GM19240 (cell line): ENCODE results near the gene DBF4B.

ENCODE experiments used
- DNase-seq: peaks from one replicate; pipeline ENCODE4 v3.0.0; 2011; ENCODE audit warnings: low spot score; ENCODE audit not compliant: insufficient read length

Gene DBF4B

GRCh38 chr17:44776628-44777393, 68.3 kb downstream of the DBF4B start:
- DNase-seq = no peak

GRCh38 chr17:44777394-44778348, 69.2 kb downstream of the DBF4B start:
- DNase-seq = no peak

DNA sequence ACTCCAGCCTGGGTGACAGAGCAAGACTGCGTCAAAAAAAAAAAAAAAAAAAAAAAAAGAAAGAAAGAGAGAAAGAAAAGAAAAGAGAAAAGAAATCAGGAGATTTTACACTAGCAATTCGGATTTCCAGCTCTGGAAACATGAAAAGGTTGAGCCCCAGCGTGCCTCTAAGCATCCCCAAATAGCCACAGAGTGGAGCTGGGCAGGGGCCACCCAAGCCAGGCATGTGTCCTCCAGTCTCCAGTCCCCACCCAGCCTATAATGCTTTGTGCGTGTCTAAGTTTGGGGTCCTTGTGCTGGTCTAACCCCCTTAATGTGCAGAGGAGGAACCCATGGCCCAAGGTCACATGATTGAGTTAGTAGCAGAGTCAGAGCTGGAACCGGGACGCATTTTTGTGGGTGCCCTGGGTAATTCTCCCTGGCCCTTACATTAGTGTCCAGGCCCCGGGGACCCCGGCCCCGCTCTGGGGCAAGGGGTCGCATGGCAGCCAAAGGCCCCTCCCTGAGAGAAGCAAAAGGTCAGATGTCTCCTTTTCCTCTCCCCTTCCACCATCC, 70.3 kb downstream of the DBF4B start:
- DNase-seq = no peak

DNA sequence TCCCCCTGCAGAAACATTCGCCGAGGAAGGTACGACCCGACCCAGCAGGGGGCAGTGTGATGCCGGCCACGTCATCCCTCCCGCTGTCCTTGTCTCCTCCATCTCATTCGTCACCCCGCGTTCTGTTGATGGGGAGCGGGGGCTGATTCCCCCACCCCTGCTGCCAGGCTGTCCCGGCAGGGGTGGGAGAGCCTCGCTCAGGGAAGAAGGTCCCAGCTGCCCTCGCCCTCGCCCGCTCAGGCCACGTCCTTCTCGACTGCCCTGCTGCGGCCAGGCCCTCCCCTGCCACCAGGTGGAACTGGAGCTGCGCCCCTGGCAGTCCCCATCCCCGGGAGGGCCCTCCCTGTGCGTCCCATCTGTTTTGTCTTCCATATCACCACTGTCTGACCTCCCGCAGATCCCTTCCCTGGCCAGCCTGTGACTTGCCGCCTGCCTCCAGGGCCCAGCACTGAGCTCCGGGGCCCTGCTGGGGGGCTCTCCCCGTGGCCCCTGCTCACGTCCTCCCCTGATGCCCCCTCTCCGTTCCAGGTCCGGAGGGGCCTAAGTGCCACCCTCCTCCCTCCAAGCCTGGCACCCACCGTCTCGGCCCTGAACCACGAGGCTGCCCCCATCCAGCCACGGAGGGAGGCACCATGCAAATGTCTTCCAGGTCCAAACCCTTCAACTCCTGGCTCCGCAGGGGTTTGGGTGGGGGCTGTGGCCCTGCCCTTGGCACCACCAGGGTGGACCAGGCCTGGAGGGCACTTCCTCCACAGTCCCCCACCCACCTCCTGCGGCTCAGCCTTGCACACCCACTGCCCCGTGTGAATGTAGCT, 71.0 kb downstream of the DBF4B start:
- DNase-seq = peak; percentile 77

DNA sequence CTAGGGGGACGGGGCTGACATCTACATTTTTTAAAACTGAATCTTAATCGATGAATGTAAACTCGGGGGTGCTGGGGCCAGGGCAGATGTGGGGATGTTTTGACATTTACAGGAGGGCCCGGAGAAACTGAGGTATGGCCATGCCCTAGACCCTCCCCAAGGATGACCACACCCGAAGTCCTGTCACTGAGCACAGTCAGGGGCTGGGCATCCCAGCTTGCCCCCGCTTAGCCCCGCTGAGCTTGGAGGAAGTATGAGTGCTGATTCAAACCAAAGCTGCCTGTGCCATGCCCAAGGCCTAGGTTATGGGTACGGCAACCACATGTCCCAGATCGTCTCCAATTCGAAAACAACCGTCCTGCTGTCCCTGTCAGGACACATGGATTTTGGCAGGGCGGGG, 71.7 kb downstream of the DBF4B start:
- no peak for DNase-seq

- DNase-seq = no peak
Observed at GRCh38 chr17:44780845-44781480, 72.5 kb downstream of the DBF4B start.

- DNase-seq = no peak
Observed at GRCh38 chr17:44781551-44782325, 73.3 kb downstream of the DBF4B start.

- DNase-seq = no peak
Observed at GRCh38 chr17:44782326-44782850, 73.9 kb downstream of the DBF4B start.

GRCh38 chr17:44785921-44786320, 77.5 kb downstream of the DBF4B start:
- no peak for DNase-seq

DNA sequence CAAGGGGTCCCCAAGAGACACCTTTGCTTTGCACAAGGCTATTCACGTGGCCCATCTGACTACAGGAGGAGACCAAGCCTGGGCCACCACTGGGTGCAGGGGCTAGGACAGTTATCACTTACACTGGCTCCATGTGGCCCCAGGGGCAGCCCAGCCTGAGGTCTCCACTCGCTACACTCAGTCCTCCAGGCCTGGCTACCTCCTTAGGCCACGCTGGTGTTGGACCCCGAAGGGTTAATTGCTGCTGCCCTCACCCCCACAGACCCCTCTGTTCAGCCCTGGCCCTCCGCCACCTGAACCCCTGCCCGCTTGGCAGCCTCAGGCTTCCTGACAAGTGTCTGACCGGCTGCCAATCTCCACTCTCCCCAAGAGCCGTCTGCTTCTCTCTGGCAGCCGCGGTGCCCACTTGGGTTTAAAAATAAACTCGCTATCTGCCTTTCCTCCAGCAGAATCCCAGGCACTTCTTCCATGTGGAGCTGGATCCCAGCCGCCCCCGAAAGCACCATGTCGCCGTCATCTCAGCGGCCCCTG, 78.2 kb downstream of the DBF4B start:
- DNase-seq = no peak

DNA sequence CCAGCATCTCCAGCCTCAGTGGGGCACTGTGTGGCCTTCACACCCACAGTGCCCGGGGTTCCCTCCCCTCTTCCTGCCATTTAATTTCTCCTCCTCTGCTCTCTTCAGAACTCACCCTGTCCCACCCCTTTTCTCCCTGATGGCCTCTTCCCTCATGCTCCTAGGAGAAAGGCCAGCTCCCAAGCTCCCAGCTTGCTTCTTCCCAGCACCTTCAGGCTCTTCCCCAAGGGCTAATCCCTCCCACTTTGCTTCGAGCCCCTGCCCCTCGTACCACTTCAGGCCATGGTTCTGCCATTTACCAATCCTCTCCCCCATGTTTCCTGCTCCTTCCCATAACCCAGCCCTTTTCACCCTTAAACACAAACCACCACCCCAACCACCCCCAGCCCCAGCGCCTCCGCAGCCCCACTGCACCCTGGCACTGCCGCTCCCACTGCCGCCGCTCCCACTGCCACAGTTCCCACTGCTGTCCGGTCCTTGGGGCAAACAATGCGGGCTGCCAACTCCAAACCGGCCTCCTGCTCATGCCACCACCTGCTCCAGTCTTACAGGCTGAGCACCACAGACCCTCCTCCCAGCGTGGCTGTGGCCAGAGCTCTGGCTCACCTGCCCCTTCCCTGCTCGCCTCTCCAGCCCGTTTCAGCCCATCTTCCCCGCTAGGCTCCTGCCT, 78.9 kb downstream of the DBF4B start:
- DNase-seq = no peak

DNA sequence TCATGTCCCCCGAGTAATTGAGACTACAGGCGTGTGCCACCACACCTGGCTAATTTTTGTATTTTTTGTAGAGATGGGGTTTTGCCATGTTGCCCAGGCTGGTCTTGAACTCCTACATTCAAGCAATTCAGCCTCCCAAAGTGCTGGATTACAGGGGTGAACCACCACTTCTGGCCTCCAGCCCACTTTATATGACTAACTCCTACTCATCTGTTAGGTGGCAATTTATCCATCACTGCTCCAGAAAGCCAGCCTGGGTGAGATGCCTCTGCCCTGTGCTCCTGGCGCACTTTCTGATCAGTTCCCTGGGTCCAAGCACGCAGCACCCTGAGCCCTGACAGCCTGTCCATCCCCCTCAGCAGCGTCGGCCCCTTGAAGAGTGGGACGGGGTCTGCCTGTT, 79.7 kb downstream of the DBF4B start:
- DNase-seq = no peak

GRCh38 chr17:44792276-44792675, 83.8 kb downstream of the DBF4B start:
- no peak for DNase-seq

DNA sequence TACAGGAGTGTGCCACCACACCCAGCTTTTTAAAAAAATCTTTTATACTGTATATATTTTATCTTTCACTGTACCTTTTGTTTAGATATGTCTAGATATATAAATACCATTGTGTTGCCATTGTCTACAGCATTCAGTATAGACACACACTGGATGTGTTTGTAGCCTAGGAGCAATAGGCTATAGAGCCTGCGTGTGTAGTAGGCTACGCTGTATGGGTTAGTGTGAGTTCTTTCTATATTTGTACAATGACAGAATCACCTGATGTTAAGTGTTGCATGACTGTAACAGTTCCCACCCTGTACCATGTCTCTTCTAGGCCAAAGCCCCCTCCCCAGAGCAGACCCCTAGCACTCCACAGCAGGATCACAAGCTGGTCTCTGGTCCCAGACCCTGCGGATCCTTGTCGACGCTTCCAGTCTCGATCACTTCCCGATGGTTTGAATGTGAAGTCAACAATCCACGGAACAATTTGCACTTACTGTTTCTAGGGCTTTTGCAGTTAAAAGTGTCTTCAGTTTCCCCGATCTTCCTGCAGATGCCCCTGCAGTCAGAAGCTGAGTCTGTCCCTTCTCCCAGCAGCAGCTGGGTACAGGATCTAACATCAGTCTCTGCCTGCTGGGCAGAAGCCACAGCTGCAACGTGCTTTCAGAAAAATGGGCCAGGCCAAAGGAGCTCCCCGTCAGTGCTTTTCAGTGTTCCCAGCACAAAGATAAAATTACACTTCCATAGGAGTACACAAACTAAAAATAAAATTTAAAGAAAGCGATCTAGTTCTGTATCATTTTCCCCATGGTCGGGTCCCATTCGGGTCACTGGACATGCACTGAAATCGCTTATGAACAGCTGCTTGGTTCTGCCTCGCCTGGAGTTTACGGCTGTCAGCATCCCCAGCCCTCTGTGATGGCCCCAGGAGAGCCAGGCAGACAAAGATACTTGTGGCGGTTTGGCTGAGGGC, 85.7 kb downstream of the DBF4B start:
- no peak for DNase-seq

- DNase-seq = no peak
Observed at GRCh38 chr17:44794851-44795413, 86.5 kb downstream of the DBF4B start.

- no peak for DNase-seq
Observed at GRCh38 chr17:44795421-44795820, 87.0 kb downstream of the DBF4B start.

- no peak for DNase-seq
Observed at GRCh38 chr17:44795928-44796327, 87.5 kb downstream of the DBF4B start.
